ENCODE results near the gene CEP72. TPM values are rescaled to one million over a fixed set of nuclear protein-coding genes. Genes with fewer than 3 reads are reported as not detected.

The CEP72 gene
- total RNA-seq, 1 experiment from 2014 or later = 17.3 TPM

DNA sequence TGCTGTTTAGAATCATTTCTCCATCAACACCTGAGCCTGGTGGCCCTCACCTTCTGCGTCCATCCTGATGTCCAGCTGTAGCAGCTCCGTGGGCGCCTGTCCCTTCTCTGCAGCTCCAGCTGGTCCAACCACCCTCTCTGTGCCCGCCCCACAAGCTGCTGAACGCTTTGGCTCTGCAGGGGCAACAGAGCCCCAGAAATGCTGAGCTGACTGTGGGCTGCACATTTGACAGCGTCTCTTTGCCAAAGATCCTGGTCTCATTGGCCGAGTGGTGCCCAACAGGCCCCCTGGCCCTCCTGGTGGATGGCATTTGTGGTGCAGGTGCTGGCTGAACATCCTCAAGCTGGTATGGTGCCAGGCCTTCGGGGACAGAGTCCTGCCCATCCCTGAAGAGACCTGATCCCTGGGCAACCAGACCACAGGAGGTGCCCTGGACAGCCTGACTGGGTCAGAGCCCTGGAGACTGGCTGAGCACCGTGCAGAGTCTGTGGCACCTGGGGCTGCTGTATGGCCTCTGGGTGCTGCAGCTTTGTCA is 25.3 kb upstream of the CEP72 start:
- Histone ChIP-seq H3F3A (ENCODE audit: low read length, unreplicated experiment) (no peaks in the 10 kb centered on the region), H3K36me3 (ENCODE audit: low read depth, low read length) (no peaks in the 10 kb centered on the region), H3K9me2 (replicated peaks; ENCODE audit: low read length) (no peaks in the 10 kb centered on the region), H3K4me1 (ENCODE audit: insufficient read depth, low read length) (no peaks in the 10 kb centered on the region), H3K27me3 (ENCODE audit: low read length) (peaks cover 29% of the 10 kb centered on the region), H3K9me3 (ENCODE audit: low read length) (no peaks in the 10 kb centered on the region), H3K79me2 (ENCODE audit: low read length) (no peaks in the 10 kb centered on the region), H4K20me1 (ENCODE audit: low read length) (no peaks in the 10 kb centered on the region), H3K9ac (ENCODE audit: low read length) (no peak overlapping the region), H3K4me2 (ENCODE audit: low read length) (no peak overlapping the region), H3K27ac (ENCODE audit: low read length) (no peak overlapping the region), H3K4me3 (ENCODE audit: low read length) (no peak overlapping the region), H2AFZ (ENCODE audit: low read length) (no peak overlapping the region)
- DNase-seq (peak; percentile 15), ATAC-seq (peak; percentile 60)
- TF ChIP-seq, protein P1, sequence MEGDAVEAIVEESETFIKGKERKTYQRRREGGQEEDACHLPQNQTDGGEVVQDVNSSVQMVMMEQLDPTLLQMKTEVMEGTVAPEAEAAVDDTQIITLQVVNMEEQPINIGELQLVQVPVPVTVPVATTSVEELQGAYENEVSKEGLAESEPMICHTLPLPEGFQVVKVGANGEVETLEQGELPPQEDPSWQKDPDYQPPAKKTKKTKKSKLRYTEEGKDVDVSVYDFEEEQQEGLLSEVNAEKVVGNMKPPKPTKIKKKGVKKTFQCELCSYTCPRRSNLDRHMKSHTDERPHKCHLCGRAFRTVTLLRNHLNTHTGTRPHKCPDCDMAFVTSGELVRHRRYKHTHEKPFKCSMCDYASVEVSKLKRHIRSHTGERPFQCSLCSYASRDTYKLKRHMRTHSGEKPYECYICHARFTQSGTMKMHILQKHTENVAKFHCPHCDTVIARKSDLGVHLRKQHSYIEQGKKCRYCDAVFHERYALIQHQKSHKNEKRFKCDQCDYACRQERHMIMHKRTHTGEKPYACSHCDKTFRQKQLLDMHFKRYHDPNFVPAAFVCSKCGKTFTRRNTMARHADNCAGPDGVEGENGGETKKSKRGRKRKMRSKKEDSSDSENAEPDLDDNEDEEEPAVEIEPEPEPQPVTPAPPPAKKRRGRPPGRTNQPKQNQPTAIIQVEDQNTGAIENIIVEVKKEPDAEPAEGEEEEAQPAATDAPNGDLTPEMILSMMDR (conservative IDR thresholded peaks at IDR 0.05; ENCODE audit: low read depth, low read length) = peak; percentile 34
- no peak for TF ChIP-seq EZH2phosphoT487 (IDR thresholded peaks at IDR 0.05; ENCODE audit: borderline replicate concordance, low read length)
- intact Hi-C loops (cut with micrococcal nuclease) = no loop called here
- CTCF ChIA-PET = no interaction called here
- BruUV-seq (replicated peaks) = no TSS peak
- POLR2A ChIA-PET (ENCODE audit: unreplicated experiment) = no interaction called here

DNA sequence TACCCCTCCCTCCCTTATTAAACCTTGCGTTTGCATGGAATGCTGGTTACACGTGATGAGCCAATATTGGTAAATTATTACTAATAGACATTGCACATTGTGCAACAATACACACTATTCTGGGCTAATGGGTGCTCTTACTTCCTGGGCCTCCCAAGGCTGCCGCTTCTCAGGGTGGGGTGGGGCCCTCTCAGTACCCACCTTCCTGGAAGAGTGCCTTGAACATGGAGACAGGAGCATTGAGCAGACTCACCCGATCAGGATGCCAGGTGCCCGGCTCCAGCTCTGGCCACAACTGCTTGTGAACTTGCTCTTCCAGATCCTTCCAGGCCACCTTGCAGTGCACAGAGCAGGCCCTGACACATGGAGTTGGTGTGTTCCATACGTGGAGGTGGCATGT is 24.7 kb upstream of the CEP72 start:
- H3K4me1 ChIP-seq (ENCODE audit: insufficient read depth, low read length) = no peaks in the 10 kb centered on the region
- no peak overlapping the region for H3K27ac ChIP-seq (ENCODE audit: low read length)
- no peak overlapping the region for H3K4me3 ChIP-seq (ENCODE audit: low read length)
- no peaks in the 10 kb centered on the region for H3F3A ChIP-seq (ENCODE audit: low read length, unreplicated experiment)
- H3K9me2 ChIP-seq (replicated peaks; ENCODE audit: low read length) = no peaks in the 10 kb centered on the region
- no peak for ATAC-seq
- H4K20me1 ChIP-seq (ENCODE audit: low read length) = no peaks in the 10 kb centered on the region
- H3K9ac ChIP-seq (ENCODE audit: low read length) = no peak overlapping the region
- POLR2A ChIA-PET (ENCODE audit: unreplicated experiment) = no interaction called here
- CTCF ChIA-PET = no interaction called here
- TF ChIP-seq, protein P1 (conservative IDR thresholded peaks at IDR 0.05; ENCODE audit: low read depth, low read length) = no peak
- TF ChIP-seq EZH2phosphoT487 (IDR thresholded peaks at IDR 0.05; ENCODE audit: borderline replicate concordance, low read length) (no peak), EZH2 (IDR thresholded peaks at IDR 0.05; ENCODE audit: low read length, unreplicated experiment) (no peak)
- no peaks in the 10 kb centered on the region for H3K79me2 ChIP-seq (ENCODE audit: low read length)
- no peaks in the 10 kb centered on the region for H3K36me3 ChIP-seq (ENCODE audit: low read depth, low read length)
- peaks cover 27% of the 10 kb centered on the region for H3K27me3 ChIP-seq (ENCODE audit: low read length)
- H3K9me3 ChIP-seq (ENCODE audit: low read length) = no peaks in the 10 kb centered on the region
- no peak overlapping the region for H3K4me2 ChIP-seq (ENCODE audit: low read length)
- intact Hi-C loops (cut with micrococcal nuclease) = no loop called here
- DNase-seq = no peak
- no peak overlapping the region for H2AFZ ChIP-seq (ENCODE audit: low read length)
- no TSS peak for BruUV-seq (replicated peaks)

DNA sequence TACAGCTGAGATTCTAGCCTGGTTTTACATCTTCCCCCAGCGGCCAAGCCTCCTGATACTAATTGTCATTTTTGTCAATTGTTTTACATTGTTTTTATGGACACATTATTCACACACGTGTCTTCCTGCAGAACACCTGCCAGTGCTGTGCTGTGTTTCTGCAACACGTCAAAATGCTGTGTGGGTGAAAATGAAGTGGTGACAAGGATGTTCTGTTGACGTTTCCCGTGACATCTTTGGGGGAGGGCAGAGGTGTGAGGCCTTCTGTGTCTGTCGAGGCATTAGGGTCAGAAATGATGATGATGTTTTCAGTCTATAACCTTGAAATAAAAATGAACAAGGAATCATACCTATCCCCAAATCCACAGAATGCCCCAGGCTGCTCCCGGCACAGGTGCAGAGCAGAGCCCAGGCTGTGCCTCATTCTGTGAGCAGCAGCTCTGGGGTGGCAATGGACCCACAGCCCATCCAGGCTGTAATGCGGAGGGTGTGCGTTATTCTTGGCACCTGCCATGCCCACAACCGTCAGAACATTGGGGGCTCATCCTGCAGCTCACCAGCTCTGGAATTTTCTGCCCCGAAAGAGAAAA is 23.6 kb upstream of the CEP72 start:
- Histone ChIP-seq H4K20me1 (ENCODE audit: low read length) (no peaks in the 10 kb centered on the region), H3K4me2 (ENCODE audit: low read length) (no peak overlapping the region), H3K36me3 (ENCODE audit: low read depth, low read length) (no peaks in the 10 kb centered on the region), H3K4me1 (ENCODE audit: insufficient read depth, low read length) (no peaks in the 10 kb centered on the region), H3K27ac (ENCODE audit: low read length) (no peak overlapping the region), H3K9me2 (replicated peaks; ENCODE audit: low read length) (no peaks in the 10 kb centered on the region), H3K4me3 (ENCODE audit: low read length) (no peak overlapping the region), H2AFZ (ENCODE audit: low read length) (no peak overlapping the region), H3K79me2 (ENCODE audit: low read length) (no peaks in the 10 kb centered on the region), H3K9ac (ENCODE audit: low read length) (no peak overlapping the region), H3K27me3 (ENCODE audit: low read length) (peaks cover 19% of the 10 kb centered on the region), H3K9me3 (ENCODE audit: low read length) (no peaks in the 10 kb centered on the region), H3F3A (ENCODE audit: low read length, unreplicated experiment) (no peaks in the 10 kb centered on the region)
- ATAC-seq (no peak), DNase-seq (no peak)
- intact Hi-C loops (cut with micrococcal nuclease) = no loop called here
- TF ChIP-seq, protein P1 (conservative IDR thresholded peaks at IDR 0.05; ENCODE audit: low read depth, low read length) = no peak
- TF ChIP-seq EZH2 (IDR thresholded peaks at IDR 0.05; ENCODE audit: low read length, unreplicated experiment) (no peak), EZH2phosphoT487 (IDR thresholded peaks at IDR 0.05; ENCODE audit: borderline replicate concordance, low read length) (no peak)
- CTCF ChIA-PET = no interaction called here
- BruUV-seq (replicated peaks) = no TSS peak
- POLR2A ChIA-PET (ENCODE audit: unreplicated experiment) = no interaction called here
